ENCODE data around the gene NEU4. TPM values are rescaled to one million over a fixed set of nuclear protein-coding genes. Genes with fewer than 3 reads are reported as not detected.
"Not testable (repeated sequence)": the region's sequence is repeated elsewhere in the genome, so short reads cannot be mapped to it uniquely, and the experiment has no call there.

NEU4 gene
- total and polyA plus RNA-seq, 2 donors from 2014 or later, result 0.76 to 2.8 TPM

DNA sequence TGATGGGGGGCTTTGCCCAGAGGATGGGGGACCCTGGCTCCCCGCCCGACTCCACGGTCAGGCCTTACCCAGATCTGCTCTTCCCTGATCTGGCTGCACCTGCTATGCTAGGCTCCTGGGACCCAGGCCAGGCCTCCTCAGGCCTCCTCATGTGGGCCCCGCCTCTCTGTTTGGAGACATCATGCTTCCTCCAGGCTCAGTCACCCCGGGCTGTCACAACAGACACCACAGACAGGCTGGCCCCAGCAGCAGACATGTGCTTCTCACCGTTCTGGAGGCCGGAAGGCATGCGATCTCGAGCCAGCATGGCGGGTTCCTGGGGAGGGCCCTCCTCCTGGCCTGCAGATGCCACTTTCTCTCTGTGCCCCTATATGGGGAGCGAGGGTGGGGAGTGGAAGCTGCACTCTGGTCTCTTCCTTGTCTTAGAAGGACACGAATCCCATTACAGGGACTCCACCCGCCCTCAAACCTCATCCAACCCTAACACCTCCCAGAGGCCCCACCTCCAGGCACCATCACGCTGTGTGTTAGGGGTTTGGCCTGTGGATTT, 10.8 kb upstream of the NEU4 start:
- H3K27ac ChIP-seq (ENCODE audit: low read depth in 2 of 2, low read length in 2 of 2), result no peak overlapping the region
- no peaks in the 10 kb centered on the region for H3K27me3 ChIP-seq (ENCODE audit: control insufficient read depth, insufficient read depth, low read length)
- intact Hi-C loops (cut with DNase I), result no loop called here
- H3K36me3 ChIP-seq (ENCODE audit: control insufficient read depth in 2 of 3, insufficient read depth in 3 of 3, low read length in 3 of 3), result no peaks in the 10 kb centered on the region
- H3K4me3 ChIP-seq (ENCODE audit: low read length in 3 of 3), result no peak overlapping the region
- TF ChIP-seq, protein P1, sequence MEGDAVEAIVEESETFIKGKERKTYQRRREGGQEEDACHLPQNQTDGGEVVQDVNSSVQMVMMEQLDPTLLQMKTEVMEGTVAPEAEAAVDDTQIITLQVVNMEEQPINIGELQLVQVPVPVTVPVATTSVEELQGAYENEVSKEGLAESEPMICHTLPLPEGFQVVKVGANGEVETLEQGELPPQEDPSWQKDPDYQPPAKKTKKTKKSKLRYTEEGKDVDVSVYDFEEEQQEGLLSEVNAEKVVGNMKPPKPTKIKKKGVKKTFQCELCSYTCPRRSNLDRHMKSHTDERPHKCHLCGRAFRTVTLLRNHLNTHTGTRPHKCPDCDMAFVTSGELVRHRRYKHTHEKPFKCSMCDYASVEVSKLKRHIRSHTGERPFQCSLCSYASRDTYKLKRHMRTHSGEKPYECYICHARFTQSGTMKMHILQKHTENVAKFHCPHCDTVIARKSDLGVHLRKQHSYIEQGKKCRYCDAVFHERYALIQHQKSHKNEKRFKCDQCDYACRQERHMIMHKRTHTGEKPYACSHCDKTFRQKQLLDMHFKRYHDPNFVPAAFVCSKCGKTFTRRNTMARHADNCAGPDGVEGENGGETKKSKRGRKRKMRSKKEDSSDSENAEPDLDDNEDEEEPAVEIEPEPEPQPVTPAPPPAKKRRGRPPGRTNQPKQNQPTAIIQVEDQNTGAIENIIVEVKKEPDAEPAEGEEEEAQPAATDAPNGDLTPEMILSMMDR (IDR thresholded peaks at IDR 0.05; ENCODE audit: borderline replicate concordance, extremely low read depth, insufficient read depth), result no peak
- FAIRE-seq (no peak), DNase-seq (peak in 2 of 5 donors; percentile 10 to 69)
- H3K9me3 ChIP-seq (ENCODE audit: control insufficient read depth in 2 of 3, insufficient read depth in 1 of 3, low read length in 3 of 3), result no peaks in the 10 kb centered on the region
- peaks cover 0 to 3% (median 0%) of the 10 kb centered on the region in 3 donors for H3K4me1 ChIP-seq (ENCODE audit: control insufficient read depth in 2 of 3, insufficient read depth in 2 of 3, low read depth in 1 of 3, low read length in 3 of 3)
- H3K9ac ChIP-seq (ENCODE audit: low read length in 3 of 3), result no peak overlapping the region

GRCh38 chr2:241798631-241799521, 10.1 kb upstream of the NEU4 start:
- FAIRE-seq (no peak), DNase-seq (peak in 1 of 5 donors; percentile 63)
- H3K4me1 ChIP-seq (ENCODE audit: control insufficient read depth in 2 of 3, insufficient read depth in 2 of 3, low read depth in 1 of 3, low read length in 3 of 3), result peaks cover 0 to 7% (median 0%) of the 10 kb centered on the region in 3 donors
- no peak overlapping the region for H3K27ac ChIP-seq (ENCODE audit: low read depth in 2 of 2, low read length in 2 of 2)
- H3K9ac ChIP-seq (ENCODE audit: low read length in 3 of 3), result no peak overlapping the region
- H3K36me3 ChIP-seq (ENCODE audit: control insufficient read depth in 2 of 3, insufficient read depth in 3 of 3, low read length in 3 of 3), result no peaks in the 10 kb centered on the region
- no peaks in the 10 kb centered on the region for H3K9me3 ChIP-seq (ENCODE audit: control insufficient read depth in 2 of 3, insufficient read depth in 1 of 3, low read length in 3 of 3)
- TF ChIP-seq, protein P1 (IDR thresholded peaks at IDR 0.05; ENCODE audit: borderline replicate concordance, extremely low read depth, insufficient read depth), result no peak
- no peak overlapping the region for H3K4me3 ChIP-seq (ENCODE audit: low read length in 3 of 3)
- intact Hi-C loops (cut with DNase I), result no loop called here
- no peaks in the 10 kb centered on the region for H3K27me3 ChIP-seq (ENCODE audit: control insufficient read depth, insufficient read depth, low read length)

DNA sequence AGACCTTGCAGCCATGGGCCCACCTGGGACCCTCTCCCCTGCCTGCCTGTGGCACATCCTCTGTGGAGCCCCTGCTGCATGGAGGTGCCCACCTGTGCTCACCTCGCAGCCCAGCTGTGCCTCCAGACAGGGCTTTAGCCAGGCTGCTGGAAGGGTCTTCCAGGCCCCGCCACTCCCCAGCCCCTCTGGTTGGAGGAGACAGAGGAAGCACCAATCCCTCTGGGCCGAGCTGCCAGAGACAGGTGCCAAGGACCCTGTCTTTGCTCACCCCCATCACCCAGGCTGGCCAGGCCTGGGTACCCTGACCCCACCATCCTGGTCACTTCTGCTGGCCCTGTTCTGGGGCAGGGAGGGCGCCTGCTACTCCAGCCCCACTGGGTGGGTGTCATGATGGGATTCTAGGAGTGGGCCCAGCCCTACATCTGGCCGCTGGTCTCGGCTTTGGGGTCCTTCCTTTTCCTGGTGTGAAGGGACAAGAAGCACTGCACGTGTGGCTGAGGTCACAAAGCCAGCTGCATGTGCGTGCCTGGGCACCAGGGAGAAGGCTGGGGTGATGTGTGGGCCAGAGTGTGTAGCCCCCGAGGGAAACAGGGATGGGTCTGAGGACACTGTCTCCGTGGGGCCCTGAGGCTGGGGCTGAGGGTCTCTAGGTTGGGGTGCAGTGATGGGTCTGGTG, 9.3 kb upstream of the NEU4 start:
- no peaks in the 10 kb centered on the region for H3K27me3 ChIP-seq (ENCODE audit: control insufficient read depth, insufficient read depth, low read length)
- DNase-seq (peak in 1 of 5 donors; percentile 67), FAIRE-seq (no peak)
- TF ChIP-seq, protein P1 (IDR thresholded peaks at IDR 0.05; ENCODE audit: borderline replicate concordance, extremely low read depth, insufficient read depth), result no peak
- no peaks in the 10 kb centered on the region for H3K9me3 ChIP-seq (ENCODE audit: control insufficient read depth in 2 of 3, insufficient read depth in 1 of 3, low read length in 3 of 3)
- no peak overlapping the region for H3K27ac ChIP-seq (ENCODE audit: low read depth in 2 of 2, low read length in 2 of 2)
- no peaks in the 10 kb centered on the region for H3K36me3 ChIP-seq (ENCODE audit: control insufficient read depth in 2 of 3, insufficient read depth in 3 of 3, low read length in 3 of 3)
- intact Hi-C loops (cut with DNase I), result no loop called here
- H3K4me3 ChIP-seq (ENCODE audit: low read length in 3 of 3), result no peak overlapping the region
- H3K9ac ChIP-seq (ENCODE audit: low read length in 3 of 3), result no peak overlapping the region
- H3K4me1 ChIP-seq (ENCODE audit: control insufficient read depth in 2 of 3, insufficient read depth in 2 of 3, low read depth in 1 of 3, low read length in 3 of 3), result peaks cover under 1 to 12% (median 5%) of the 10 kb centered on the region in 3 donors

DNA sequence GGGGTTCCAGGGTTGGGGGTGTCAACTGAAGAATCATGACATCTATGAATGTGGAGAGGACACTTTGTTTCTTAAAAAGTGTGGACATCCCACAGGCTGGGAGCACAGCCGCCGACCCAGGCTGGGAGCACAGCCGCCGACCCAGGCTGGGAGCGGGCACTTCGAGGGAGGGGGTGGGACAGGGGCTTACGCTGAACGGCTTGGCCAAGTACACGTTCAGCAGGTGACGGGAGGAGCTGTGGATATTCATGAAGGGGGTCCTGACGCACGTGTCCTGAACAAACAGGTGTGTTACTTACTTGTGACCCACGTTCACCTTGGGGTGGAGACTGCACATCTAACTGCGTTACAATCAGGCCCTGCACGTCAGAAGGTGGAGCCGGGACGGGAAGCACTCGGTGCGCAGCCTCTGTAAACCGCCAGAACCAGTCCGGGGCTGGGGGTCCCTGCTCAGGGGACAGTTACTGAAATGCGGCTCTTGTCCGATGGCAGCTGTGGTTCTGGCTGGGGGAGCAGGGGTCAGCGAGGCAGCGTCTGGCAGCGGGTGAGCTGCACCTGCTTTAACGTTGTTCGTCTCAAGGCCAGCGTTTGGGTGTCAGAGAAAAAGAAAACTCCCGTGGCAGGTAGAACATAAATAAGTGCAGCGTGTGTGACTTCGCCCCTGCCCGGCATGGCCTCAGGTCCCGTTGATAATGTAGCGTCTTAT, 8.6 kb upstream of the NEU4 start:
- peaks cover 3 to 16% (median 6%) of the 10 kb centered on the region in 3 donors for H3K4me1 ChIP-seq (ENCODE audit: control insufficient read depth in 2 of 3, insufficient read depth in 2 of 3, low read depth in 1 of 3, low read length in 3 of 3)
- H3K27me3 ChIP-seq (ENCODE audit: control insufficient read depth, insufficient read depth, low read length); H3K27ac ChIP-seq (ENCODE audit: low read depth in 2 of 2, low read length in 2 of 2); H3K9ac ChIP-seq (ENCODE audit: low read length in 3 of 3); H3K9me3 ChIP-seq (ENCODE audit: control insufficient read depth in 2 of 3, insufficient read depth in 1 of 3, low read length in 3 of 3); intact Hi-C loops (cut with DNase I); H3K4me3 ChIP-seq (ENCODE audit: low read length in 3 of 3); H3K36me3 ChIP-seq (ENCODE audit: control insufficient read depth in 2 of 3, insufficient read depth in 3 of 3, low read length in 3 of 3); FAIRE-seq: not testable (repeated sequence)
- DNase-seq, result peak in 1 of 5 donors; percentile 3

Data from kidney (tissue), 14 donors.